NAMALWA (cell line): ENCODE results near the gene KRIT1.

Experiments
- DNase-seq: peaks from one replicate; pipeline ENCODE4 v3.0.0-alpha.2; 2015; ENCODE audit warnings: low spot score

KRIT1 gene

DNA sequence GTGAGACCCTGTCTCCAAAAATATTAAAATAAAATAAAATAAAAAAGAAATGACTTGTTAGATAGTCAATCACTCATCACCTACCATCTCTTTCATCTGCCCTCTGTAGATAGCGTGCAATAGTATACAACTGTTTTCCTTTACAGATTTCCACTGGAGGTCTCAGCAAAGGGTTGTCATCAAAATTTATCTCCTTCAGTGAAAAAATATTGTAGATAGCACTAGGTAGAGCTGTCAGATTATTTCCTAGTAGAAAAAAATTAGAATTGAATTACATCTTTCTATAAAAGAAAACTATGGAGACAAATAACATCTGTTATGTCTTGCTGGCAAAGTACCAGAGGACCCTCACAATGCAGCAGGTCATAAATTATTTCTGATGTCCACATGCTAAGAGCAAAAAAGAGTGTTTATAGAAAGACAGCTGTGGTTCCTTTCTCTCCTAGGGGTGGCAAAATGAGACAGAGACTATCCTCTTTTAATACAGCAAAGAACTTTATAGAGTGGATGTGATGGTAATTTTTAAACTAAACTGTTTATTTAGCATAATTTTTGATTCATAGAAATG lies 95.2 kb downstream of the KRIT1 start:
- DNase-seq = no peak

- no peak for DNase-seq
Observed at GRCh38 chr7:92149736-92150239, 95.9 kb downstream of the KRIT1 start.
